Measurements from ENCODE around the gene LTBR.

DNA sequence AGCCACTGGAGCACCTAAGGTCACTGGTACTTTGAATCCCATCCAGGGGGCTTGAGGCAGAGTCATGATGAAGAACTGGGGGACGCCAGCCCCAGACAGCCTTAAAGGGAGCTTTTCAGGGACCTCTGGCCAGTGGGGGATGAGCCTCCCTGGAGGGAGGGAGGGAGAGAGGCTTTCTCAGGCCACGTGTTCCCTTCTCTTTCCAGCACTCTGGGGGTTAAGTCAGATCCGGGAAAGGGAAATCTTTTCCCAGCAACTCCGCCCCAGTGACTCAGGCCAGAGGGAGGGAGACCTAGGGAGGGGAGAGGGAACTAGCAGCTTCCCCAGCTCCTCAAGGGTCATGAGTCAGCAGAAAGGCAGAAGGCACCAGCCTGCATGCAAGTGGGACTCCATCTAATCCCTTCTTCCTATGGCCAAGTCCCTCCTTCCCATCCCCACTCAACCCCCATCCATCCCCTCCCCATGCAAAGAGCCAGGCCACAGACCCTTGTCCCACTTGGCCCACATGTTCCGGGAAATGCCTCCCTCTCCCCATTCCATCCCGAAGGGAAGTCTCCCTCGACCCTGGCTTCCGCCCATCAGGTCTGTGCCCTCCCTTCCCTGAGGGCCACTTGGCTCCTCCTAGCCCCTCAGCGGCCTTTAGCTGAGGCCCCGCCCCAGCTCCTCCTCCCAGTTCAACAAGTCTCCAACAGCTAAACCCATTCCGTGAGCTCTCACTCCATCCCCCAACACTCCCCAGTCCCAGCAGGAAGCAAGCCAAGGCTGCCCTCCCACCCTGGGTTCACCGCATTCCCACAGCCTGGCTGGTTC lies 47.7 kb upstream of the LTBR start:
- TF ChIP-seq EZH2 (IDR thresholded peaks at IDR 0.05; ENCODE audit: insufficient read depth, low read length) = no peak
- no peak for TF ChIP-seq CTCF (IDR thresholded peaks at IDR 0.05; ENCODE audit: insufficient read depth, low read depth, low read length)
